ENCODE measurements around the gene GPC3. TPM values are rescaled to one million over a fixed set of nuclear protein-coding genes. Genes with fewer than 3 reads are reported as not detected.

The GPC3 gene
- total RNA-seq, 1 experiment from 2014 or later: 0.24 TPM

- Histone ChIP-seq H3K4me3 (ENCODE audit: low read depth, low read length, poor library complexity, severe bottlenecking) (no peak overlapping the region), H3K4me1 (ENCODE audit: insufficient read depth, low read length, poor library complexity, severe bottlenecking) (no peaks in the 10 kb centered on the region), H3K27me3 (replicated peaks; ENCODE audit: insufficient read depth, low read depth, low read length, poor library complexity) (no peaks in the 10 kb centered on the region), H3K9me3 (ENCODE audit: low read depth, low read length, poor library complexity, severe bottlenecking) (no peaks in the 10 kb centered on the region), H3K36me3 (ENCODE audit: insufficient read depth, low read length, poor library complexity, severe bottlenecking) (no peaks in the 10 kb centered on the region), H3K27ac (ENCODE audit: low read depth, low read length, poor library complexity, severe bottlenecking) (no peak overlapping the region)
- no peak for DNase-seq (ENCODE audit: low spot score)
- no TSS peak for BruUV-seq (replicated peaks)
- ChIA-PET CTCF (no interaction called here), POLR2A (ENCODE audit: low non-redundant PET) (no interaction called here)
- TF ChIP-seq EZH2 (IDR thresholded peaks at IDR 0.05; ENCODE audit: borderline replicate concordance, low read depth, low read length, poor library complexity, severe bottlenecking): no peak
- TF ChIP-seq CTCF (conservative IDR thresholded peaks at IDR 0.05; ENCODE audit: low read depth, low read length): no peak
- intact Hi-C loops (cut with micrococcal nuclease; ENCODE audit: unreplicated experiment): no loop called here
Observed at GRCh38 chrX:133590703-133591505, 394.5 kb downstream of the GPC3 start.

- no peak for DNase-seq (ENCODE audit: low spot score)
- intact Hi-C loops (cut with micrococcal nuclease; ENCODE audit: unreplicated experiment): no loop called here
- CTCF ChIA-PET: no interaction called here
- Histone ChIP-seq H3K9me3 (ENCODE audit: low read depth, low read length, poor library complexity, severe bottlenecking) (no peaks in the 10 kb centered on the region), H3K4me1 (ENCODE audit: insufficient read depth, low read length, poor library complexity, severe bottlenecking) (no peaks in the 10 kb centered on the region), H3K4me3 (ENCODE audit: low read depth, low read length, poor library complexity, severe bottlenecking) (no peak overlapping the region), H3K36me3 (ENCODE audit: insufficient read depth, low read length, poor library complexity, severe bottlenecking) (no peaks in the 10 kb centered on the region), H3K27ac (ENCODE audit: low read depth, low read length, poor library complexity, severe bottlenecking) (no peak overlapping the region), H3K27me3 (replicated peaks; ENCODE audit: insufficient read depth, low read depth, low read length, poor library complexity) (no peaks in the 10 kb centered on the region)
- TF ChIP-seq CTCF (conservative IDR thresholded peaks at IDR 0.05; ENCODE audit: low read depth, low read length) (no peak), EZH2 (IDR thresholded peaks at IDR 0.05; ENCODE audit: borderline replicate concordance, low read depth, low read length, poor library complexity, severe bottlenecking) (no peak)
- POLR2A ChIA-PET (ENCODE audit: low non-redundant PET): no interaction called here
- no TSS peak for BruUV-seq (replicated peaks)
Observed at GRCh38 chrX:133588827-133589226, 396.6 kb downstream of the GPC3 start.

- Histone ChIP-seq H3K9me3 (ENCODE audit: low read depth, low read length, poor library complexity, severe bottlenecking) (no peaks in the 10 kb centered on the region), H3K4me1 (ENCODE audit: insufficient read depth, low read length, poor library complexity, severe bottlenecking) (no peaks in the 10 kb centered on the region)
- POLR2A ChIA-PET (ENCODE audit: low non-redundant PET): no interaction called here
Observed at GRCh38 chrX:133587818-133588217, 397.6 kb downstream of the GPC3 start.

More at GRCh38 chrX:133587818-133588217, 397.6 kb downstream of the GPC3 start:
- no peak for TF ChIP-seq EZH2 (IDR thresholded peaks at IDR 0.05; ENCODE audit: borderline replicate concordance, low read depth, low read length, poor library complexity, severe bottlenecking)
- no peak for TF ChIP-seq CTCF (conservative IDR thresholded peaks at IDR 0.05; ENCODE audit: low read depth, low read length)
- CTCF ChIA-PET: no interaction called here
- no TSS peak for BruUV-seq (replicated peaks)
- Histone ChIP-seq H3K27ac (ENCODE audit: low read depth, low read length, poor library complexity, severe bottlenecking) (no peak overlapping the region), H3K4me3 (ENCODE audit: low read depth, low read length, poor library complexity, severe bottlenecking) (no peak overlapping the region), H3K36me3 (ENCODE audit: insufficient read depth, low read length, poor library complexity, severe bottlenecking) (no peaks in the 10 kb centered on the region), H3K27me3 (replicated peaks; ENCODE audit: insufficient read depth, low read depth, low read length, poor library complexity) (no peaks in the 10 kb centered on the region)
- intact Hi-C loops (cut with micrococcal nuclease; ENCODE audit: unreplicated experiment): no loop called here
- no peak for DNase-seq (ENCODE audit: low spot score)
